ENCODE results near the gene RANBP3L.
"Not testable (repeated sequence)": the region's sequence is repeated elsewhere in the genome, so short reads cannot be mapped to it uniquely, and the experiment has no call there.

Gene RANBP3L

GRCh38 chr5:36301858-36302603 is at the start of gene RANBP3L:
Gene RANBP3L (minus strand): TSS chr5:36301902. CDS start chr5:36301416, 486 bp downstream.
- in situ Hi-C loops (cut with HindIII; ENCODE audit: low sequenced_read_pairs), result no loop called here

DNA sequence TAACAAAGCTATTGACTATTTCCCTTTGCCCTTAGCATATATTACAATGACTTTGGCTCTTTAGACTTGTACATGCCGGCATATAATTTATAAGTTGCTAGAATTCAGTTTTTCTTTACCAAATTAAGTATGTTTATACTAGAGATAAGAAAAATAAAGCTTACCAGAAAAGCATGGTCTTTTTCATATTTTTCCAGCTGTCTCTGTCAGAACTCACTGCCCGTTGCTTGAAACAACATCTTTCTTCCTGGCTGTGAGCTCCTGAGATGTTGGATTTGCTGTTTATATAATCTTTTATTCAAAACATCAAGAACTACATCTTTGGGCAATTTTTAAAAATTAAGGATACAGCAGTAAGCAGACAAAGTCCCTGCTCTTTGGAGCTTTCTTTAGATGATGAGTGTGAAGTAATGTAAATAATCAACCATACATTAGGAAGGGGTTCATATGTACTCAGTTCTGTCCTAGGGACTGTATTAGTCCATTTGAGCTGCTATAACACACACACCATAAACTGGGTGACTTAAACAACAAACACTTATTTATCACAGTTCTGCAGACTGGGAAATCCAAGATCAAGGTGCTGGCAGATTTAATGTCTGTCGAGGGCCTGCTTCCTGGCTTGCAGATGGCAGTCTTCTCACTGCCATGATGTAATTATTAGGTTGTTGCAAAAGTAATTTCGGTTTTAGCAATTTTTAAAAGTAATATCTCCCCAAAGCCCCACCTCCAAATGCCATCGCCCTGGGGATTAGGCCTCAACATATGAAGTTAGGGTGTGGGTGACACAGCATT is 45.4 kb upstream of the RANBP3L start:
- in situ Hi-C loops (cut with HindIII; ENCODE audit: low sequenced_read_pairs), result loop anchor here (5.0 kb wide), 1 partner anchor 35 kb away; no protein-coding TSS in a partner anchor

- in situ Hi-C loops (cut with HindIII; ENCODE audit: low sequenced_read_pairs), result loop anchor here (5.0 kb wide), 1 partner anchor 33 kb away; no protein-coding TSS in a partner anchor
Measured at GRCh38 chr5:36344899-36345298, 43.2 kb upstream of the RANBP3L start.

DNA sequence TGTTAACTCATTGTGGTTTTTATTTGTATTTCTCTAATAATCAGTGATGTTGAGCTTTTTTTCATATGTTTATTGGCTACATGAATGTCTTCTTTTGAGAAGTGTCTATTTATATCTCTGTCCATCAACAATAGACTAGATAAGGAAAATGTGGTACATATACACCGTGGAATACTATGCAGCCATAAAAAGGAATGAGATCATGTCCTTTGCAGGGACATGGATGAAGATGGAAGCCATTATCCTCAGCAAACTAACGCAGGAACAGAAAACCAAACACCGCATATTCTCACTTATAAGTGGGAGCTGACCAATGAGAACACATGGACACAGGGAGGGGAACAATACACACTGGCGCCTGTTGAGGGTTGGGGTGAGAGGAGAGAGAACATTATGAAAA is 40.0 kb upstream of the RANBP3L start:
- in situ Hi-C loops (cut with HindIII; ENCODE audit: low sequenced_read_pairs), result not testable (repeated sequence)

DNA sequence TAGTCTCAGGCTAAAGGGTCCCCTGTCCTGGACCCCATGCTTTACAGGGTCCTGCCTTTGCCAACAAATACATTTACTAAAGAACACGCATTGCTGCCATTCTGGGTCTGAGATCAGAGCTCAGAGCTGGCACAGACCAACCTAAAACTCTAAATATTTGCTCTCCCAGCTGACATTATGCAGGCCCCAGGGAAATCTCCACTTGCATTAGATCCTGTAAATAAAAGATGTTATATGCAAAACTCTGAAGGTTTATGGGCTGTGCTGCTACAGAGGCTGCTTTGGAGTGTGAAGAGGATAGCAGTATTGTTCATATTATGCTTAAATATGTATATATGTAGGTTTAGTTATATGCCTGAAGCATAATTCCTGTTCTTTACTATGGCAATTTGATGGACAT is 35.9 kb upstream of the RANBP3L start:
- in situ Hi-C loops (cut with HindIII; ENCODE audit: low sequenced_read_pairs), result no loop called here

DNA sequence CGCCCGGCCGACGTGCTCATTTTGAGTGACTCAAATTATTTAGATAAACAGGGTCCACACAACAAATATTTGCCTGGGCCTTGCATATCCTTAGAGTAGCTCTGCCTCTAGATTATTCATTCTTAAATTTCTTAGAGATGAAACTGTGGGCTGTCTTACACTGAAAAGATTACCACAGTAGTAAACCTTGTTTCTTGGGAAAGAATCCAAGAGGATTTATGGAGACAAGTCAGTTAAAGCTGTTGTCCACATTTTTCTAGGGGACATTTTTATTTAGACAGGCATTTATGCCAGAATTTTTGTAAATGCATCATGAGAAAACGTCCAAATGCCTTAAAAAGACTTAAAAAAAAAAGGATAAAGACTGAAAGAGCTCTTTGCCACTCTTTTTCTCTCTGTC is 32.6 kb upstream of the RANBP3L start:
- in situ Hi-C loops (cut with HindIII; ENCODE audit: low sequenced_read_pairs), result no loop called here

DNA sequence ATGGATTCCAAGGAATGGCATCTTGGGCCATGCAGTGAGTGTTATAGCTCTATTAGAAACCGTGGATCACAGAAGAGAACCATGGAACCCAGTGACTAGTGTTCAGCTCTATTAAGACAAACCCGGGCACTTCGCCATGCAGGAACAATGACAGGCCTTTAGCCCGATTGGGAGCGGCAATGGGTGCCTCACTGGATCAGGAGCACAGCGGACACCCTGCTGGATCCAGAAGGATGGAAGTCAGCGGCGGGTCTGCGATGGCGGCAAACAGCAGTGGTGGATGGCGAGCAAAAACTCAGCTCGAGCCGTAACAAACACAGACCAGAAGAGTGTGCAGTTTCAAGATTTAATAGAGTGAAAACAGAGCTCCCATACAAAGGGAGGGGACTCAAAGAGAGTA is 31.0 kb upstream of the RANBP3L start:
- in situ Hi-C loops (cut with HindIII; ENCODE audit: low sequenced_read_pairs), result not testable (repeated sequence)

DNA sequence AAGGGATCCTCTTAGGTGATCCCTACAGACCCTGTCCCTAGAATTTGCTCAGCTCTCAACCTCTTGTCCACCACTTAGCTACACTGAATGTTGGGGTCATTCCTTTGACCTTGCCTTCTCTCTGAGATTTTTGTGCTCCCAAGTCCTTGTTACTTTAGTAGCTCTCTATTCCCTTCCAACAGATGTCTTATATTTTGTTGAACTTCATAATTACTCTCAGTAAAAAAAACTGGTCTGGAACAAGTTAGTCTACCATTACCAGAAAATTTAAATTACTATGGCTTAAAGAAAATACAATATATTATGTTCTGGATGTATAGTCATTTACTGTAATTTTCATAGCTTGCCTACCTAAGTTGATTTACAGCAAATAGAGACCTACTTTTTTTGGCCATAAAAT is 23.5 kb upstream of the RANBP3L start:
- in situ Hi-C loops (cut with HindIII; ENCODE audit: low sequenced_read_pairs), result no loop called here

- in situ Hi-C loops (cut with HindIII; ENCODE audit: low sequenced_read_pairs), result no loop called here
Measured at GRCh38 chr5:36323926-36324781, 22.5 kb upstream of the RANBP3L start.

GRCh38 chr5:36312953-36313672 is 11.4 kb upstream of the RANBP3L start:
- in situ Hi-C loops (cut with HindIII; ENCODE audit: low sequenced_read_pairs), result loop anchor here (5.0 kb wide), 1 partner anchor 34 kb away; no protein-coding TSS in a partner anchor

- in situ Hi-C loops (cut with HindIII; ENCODE audit: low sequenced_read_pairs), result loop anchor here (5.0 kb wide), 1 partner anchor 35 kb away; no protein-coding TSS in a partner anchor
Measured at GRCh38 chr5:36311956-36312355, 10.3 kb upstream of the RANBP3L start.

- in situ Hi-C loops (cut with HindIII; ENCODE audit: low sequenced_read_pairs), result loop anchor here (5.0 kb wide), 1 partner anchor 37 kb away; no protein-coding TSS in a partner anchor
Measured at GRCh38 chr5:36310138-36310537, 8.4 kb upstream of the RANBP3L start.

GRCh38 chr5:36305571-36306326 is 4.0 kb upstream of the RANBP3L start:
- in situ Hi-C loops (cut with HindIII; ENCODE audit: low sequenced_read_pairs), result no loop called here

- in situ Hi-C loops (cut with HindIII; ENCODE audit: low sequenced_read_pairs), result no loop called here
Measured at GRCh38 chr5:36304095-36304805, 2.5 kb upstream of the RANBP3L start.

DNA sequence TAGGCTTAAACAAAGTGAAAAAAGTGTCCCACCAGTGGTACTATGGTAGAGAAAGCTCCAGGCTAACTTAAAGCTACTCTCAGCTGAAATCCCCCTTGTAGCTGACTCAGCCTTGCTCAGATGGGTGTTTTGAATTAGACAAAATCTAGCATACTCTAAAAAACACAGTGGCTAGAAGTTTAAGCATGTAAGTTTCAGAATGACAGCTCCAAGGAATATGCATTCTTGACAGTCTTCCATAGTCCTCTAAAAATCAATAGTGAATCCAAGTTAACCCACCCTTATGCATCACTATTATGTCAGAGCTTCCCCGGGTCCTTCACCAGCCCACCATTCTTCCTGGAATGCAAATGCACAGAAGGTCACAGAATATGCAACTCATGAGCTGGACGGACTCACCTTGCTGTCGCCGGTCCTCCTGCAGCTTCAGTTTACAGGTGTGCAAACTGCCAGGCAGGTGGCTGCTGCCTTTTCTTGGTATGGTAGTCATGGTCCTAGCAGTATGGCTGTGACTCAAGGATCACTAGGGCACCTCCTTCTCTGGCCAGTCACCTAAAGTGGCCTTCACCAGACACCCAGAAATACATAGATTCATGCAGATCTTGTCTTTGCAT is 668 bp downstream of the RANBP3L start:
- in situ Hi-C loops (cut with HindIII; ENCODE audit: low sequenced_read_pairs), result no loop called here

- in situ Hi-C loops (cut with HindIII; ENCODE audit: low sequenced_read_pairs), result no loop called here
Measured at GRCh38 chr5:36300191-36300926, 1.3 kb downstream of the RANBP3L start.

- in situ Hi-C loops (cut with HindIII; ENCODE audit: low sequenced_read_pairs), result no loop called here
Measured at GRCh38 chr5:36298552-36298951, 3.1 kb downstream of the RANBP3L start.

- in situ Hi-C loops (cut with HindIII; ENCODE audit: low sequenced_read_pairs), result no loop called here
Measured at GRCh38 chr5:36297653-36298052, 4.0 kb downstream of the RANBP3L start.
